HL-60 (cell line): ENCODE results near the gene DDX59.

Experiments used
- DNase-seq, 2 experiments: peaks; one replicate each; pipeline ENCODE4 v3.0.0-alpha.2; 2010 to 2020; ENCODE audit warnings: low read depth in 1 of 2, low spot score in 1 of 2
- H3K27ac ChIP-seq: fragments of 250-450 bp; sonication (Bioruptor Pico); replicated peaks from 2 replicates; pipeline ENCODE4 v1.5.1; 2020; ENCODE audit warnings: mild to moderate bottlenecking, moderate library complexity
- H3K27me3 ChIP-seq: fragments of 250-450 bp; sonication (Bioruptor Pico); 2 replicates; pipeline ENCODE4 v1.5.1; 2021; ENCODE audit warnings: mild to moderate bottlenecking, moderate library complexity; ENCODE audit not compliant: insufficient read depth, poor library complexity, severe bottlenecking
- H3K4me3 ChIP-seq: replicated peaks from 2 replicates; pipeline ENCODE4 v1.5.1; 2011; ENCODE audit warnings: mild to moderate bottlenecking, control low read depth, low read length; ENCODE audit not compliant: insufficient read depth
- CTCF ChIP-seq: IDR thresholded peaks from one replicate; pipeline ENCODE4 v1.5.1; 2011; ENCODE audit warnings: low read length, control low read depth, inconsistent platforms; ENCODE audit not compliant: insufficient read depth
- GABPA ChIP-seq: IDR thresholded peaks from 2 replicates; pipeline ENCODE4 v1.6.1; 2012; ENCODE audit warnings: low read depth
- POLR2AphosphoS5 ChIP-seq: IDR thresholded peaks from 2 replicates; pipeline ENCODE4 v1.6.1; 2012; ENCODE audit warnings: low read depth
- REST ChIP-seq: IDR thresholded peaks from 2 replicates; pipeline ENCODE4 v1.6.1; 2012; ENCODE audit warnings: low read depth; ENCODE audit not compliant: insufficient replicate concordance
- SPI1 ChIP-seq: IDR thresholded peaks from 2 replicates; pipeline ENCODE4 v1.6.1; 2012; ENCODE audit warnings: low read depth, mild to moderate bottlenecking, borderline replicate concordance

DDX59 gene

GRCh38 chr1:200659269-200659668 is 10.4 kb downstream of the DDX59 start:
- Histone ChIP-seq H3K4me3 (no peak overlapping the region), H3K27me3 (no peaks in the 10 kb centered on the region), H3K27ac (no peak overlapping the region)
- no peak for DNase-seq
- no peak for TF ChIP-seq CTCF
- TF ChIP-seq REST = no peak
- no peak for TF ChIP-seq SPI1

- no peak overlapping the region for H3K27ac ChIP-seq
- TF ChIP-seq CTCF (no peak), POLR2AphosphoS5 (no peak), REST (no peak), SPI1 (no peak), GABPA (no peak)
These were observed 11.5 kb downstream of the DDX59 start for GRCh38 chr1:200658037-200658818.

GRCh38 chr1:200654660-200655059 is 15.0 kb downstream of the DDX59 start:
- TF ChIP-seq CTCF (no peak), REST (no peak), GABPA (no peak), POLR2AphosphoS5 (no peak), SPI1 (no peak)
- no peak overlapping the region for H3K27ac ChIP-seq
- no peak overlapping the region for H3K4me3 ChIP-seq
- no peaks in the 10 kb centered on the region for H3K27me3 ChIP-seq
- no peak for DNase-seq

More at GRCh38 chr1:200658037-200658818, 11.5 kb downstream of the DDX59 start:
- Histone ChIP-seq H3K27me3 (no peaks in the 10 kb centered on the region), H3K4me3 (no peak overlapping the region)
- DNase-seq = no peak
